GM21423 (cell line): ENCODE measurements around the gene PRSS8.

Experiments used
- ATAC-seq: cut with Tn5 transposase; IDR thresholded peaks from one replicate; pipeline ENCODE4 v1.9.1; 2021; ENCODE audit warnings: mild to moderate bottlenecking, moderate library complexity; ENCODE audit not compliant: unreplicated experiment

PRSS8 gene

GRCh38 chr16:31130336-31130891 lies 5.1 kb downstream of the PRSS8 start:
- no peak for ATAC-seq

DNA sequence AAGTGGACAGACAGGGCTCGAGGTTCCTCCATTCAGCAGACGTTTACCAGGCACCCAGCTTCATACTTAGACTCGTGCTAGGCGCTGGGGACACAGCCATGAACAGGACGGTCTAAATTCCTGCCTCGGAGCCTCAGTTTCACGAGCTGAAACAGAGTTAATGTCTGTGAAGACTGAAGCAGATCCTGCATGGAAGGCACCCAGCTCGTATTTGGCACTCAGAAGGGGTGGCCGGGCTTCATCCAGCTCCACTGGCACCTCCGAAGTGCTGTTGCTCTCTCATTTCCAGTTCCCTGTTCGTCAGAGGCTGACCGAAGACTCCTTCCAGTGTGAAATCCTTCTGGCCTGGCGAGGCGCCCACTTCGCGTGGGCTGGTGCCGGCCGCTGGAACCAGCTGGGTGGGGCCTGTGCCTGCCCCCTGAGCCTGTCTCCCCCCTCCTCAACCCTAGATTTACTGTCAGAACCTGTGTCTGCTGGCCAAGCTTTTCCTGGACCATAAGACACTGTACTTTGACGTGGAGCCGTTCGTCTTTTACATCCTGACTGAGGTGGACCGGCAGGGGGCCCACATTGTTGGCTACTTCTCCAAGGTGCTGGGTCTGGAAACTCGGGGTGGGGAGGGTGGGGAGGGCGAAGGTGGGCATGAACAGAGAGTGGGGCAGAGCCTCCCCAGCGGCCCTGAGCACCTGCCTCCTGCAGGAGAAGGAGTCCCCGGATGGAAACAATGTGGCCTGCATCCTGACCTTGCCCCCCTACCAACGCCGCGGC lies 5.8 kb downstream of the PRSS8 start:
- ATAC-seq: no peak

DNA sequence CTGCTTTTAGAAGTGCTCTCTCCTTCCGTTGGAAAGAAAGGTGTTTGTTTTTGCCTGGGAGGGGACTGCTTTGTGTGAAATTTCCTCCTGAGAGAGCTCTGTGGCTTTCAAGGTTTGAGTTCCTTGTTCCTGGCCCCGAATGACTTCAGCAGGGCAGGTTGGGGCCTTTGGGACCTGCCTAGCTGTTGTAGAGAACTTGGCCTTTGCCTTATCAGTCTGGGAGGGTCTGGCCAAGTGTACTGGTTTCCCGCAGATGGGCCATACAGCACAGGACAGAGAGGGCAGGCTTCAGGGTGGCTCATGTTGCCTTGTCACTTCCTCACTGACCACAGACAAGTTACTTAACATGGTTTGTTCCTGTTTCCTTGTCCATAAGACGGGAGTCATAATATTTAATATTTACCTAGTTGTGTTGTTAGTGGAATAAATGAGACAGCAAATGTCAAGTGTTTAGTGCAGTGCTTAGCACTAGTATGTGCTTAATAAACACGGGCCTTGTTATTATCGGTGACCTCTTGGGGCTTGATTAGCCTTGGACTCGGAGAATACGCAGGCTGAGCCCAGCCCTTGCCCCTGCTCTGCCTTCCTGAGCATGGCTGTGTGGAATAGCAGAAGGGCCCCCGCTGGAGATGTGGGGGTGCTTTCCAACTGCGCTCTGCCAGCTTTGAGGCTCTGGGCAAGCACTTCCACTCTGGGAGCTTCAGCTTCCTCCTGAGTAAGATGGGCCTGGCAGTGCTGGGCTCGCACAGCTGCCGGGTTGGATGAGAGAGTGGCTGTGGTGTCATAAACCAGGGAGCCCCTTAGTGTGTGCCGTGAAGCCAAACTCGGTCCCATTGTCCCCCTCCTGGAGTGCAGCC lies 6.6 kb downstream of the PRSS8 start:
- ATAC-seq: no peak

DNA sequence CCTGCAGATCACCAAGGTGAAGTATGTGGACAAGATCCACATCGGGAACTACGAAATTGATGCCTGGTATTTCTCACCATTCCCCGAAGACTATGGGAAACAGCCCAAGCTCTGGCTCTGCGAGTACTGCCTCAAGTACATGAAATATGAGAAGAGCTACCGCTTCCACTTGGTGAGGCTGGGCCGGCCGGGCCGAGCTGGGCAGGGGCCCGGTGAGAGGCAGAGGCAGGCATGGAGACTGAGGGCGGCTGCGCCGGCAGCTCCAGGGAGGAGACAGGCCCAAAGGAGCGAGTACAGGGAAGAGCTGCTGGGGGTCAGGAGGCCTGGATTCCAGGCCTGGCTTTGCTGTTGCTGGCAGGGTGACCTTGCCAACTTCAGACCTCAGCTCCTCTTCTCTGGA lies 8.3 kb downstream of the PRSS8 start:
- ATAC-seq: no peak

DNA sequence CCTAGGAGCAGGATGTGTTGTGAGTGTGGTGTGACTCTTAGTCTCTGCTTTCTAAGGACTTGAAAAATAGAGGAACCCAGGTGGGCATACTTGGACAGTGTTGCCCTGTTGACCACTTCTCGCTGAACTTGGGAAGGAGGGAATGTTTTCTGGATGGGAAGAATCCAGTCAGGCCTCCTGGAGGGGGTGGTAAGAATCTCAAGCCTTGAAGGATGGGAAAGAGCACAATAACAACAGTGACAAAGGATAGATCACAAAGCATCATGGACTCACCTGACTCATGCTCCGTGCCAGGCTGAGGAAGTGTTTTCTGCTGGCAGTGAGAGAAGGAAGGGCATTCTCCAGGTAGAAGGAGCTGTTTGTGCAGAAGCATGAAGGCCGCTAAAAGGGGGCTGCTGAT lies 9.7 kb downstream of the PRSS8 start:
- no peak for ATAC-seq

DNA sequence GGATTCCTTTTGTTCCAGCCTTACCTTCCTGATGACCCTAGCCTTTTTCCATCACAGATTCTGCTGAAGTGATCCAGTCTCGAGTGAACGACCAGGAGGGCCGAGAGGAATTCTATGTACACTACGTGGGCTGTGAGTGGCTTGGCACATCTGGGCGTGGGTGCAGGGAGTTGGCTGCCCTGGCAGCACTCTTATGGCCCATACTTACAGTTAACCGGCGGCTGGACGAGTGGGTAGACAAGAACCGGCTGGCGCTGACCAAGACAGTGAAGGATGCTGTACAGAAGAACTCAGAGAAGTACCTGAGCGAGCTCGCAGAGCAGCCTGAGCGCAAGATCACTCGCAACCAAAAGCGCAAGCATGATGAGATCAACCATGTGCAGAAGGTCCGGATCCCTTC lies 15.4 kb downstream of the PRSS8 start:
- no peak for ATAC-seq

DNA sequence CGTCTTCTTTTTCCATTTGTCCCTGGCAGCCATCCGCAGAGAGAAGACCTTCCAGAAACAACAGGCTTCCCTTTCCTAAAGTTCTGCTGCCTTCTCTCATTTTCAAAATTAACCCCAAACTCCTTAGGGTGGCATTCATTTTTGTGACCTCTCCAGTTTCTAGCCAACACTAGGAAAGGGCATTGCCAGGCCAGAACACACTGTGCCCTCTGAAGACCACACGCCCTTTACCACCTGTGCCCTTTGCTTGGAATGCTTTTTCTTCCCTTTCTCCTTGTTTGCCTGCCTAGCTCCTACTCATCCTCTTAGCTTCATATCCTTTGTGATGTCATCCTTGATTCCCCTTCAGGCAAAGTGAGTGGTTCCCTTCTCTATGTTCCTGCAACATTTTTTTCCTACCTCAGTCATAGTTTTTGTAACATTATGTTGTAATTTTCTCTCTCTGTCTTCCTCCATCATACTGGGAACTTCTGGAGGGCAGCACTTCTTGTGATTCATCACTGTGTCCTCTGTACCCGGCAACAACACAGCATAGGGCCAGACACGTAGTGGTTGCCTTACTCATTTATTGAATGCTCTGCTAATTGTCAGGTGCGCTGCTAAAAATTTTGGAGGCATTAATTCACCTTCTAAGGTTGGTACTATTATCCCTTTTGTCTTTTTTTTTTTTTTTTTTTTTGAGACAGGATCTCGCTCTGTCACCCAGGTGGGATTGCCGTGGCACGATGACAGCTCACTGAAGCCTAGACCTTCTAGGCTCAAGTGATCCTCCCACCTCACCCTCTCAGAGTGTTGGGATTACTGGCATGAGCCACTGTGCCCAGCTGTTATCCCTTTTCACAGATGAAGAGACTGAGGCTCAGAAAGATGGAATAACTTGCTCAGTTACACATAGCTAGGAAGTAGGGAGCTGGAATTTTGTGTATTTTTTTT lies 17.0 kb downstream of the PRSS8 start:
- no peak for ATAC-seq

GRCh38 chr16:31117384-31118222 lies 17.9 kb downstream of the PRSS8 start, which contains the start of gene KAT8:
TSS of gene KAT8 (plus strand) at chr16:31117664. CDS start at chr16:31117682, 18 bp downstream.
- ATAC-seq: peak; percentile 85

DNA sequence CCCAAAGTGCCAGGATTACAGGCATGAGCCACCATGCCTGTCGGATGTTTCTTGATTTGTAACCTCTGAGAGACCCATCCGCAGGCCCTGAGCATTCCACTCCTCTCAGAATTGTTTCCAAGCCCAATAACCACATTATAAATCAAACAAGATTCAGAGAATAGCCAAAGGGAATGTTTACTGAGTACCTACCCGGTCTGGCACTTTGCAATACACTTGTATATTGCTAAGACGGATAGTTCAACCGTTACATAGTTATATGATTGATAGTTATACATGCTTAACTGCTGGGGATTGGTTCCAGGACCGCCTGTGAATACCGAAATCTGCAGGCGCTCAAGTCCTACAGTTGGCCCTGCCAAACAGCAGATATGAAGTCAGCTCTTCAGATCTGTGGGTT lies 21.1 kb downstream of the PRSS8 start:
- ATAC-seq: no peak

DNA sequence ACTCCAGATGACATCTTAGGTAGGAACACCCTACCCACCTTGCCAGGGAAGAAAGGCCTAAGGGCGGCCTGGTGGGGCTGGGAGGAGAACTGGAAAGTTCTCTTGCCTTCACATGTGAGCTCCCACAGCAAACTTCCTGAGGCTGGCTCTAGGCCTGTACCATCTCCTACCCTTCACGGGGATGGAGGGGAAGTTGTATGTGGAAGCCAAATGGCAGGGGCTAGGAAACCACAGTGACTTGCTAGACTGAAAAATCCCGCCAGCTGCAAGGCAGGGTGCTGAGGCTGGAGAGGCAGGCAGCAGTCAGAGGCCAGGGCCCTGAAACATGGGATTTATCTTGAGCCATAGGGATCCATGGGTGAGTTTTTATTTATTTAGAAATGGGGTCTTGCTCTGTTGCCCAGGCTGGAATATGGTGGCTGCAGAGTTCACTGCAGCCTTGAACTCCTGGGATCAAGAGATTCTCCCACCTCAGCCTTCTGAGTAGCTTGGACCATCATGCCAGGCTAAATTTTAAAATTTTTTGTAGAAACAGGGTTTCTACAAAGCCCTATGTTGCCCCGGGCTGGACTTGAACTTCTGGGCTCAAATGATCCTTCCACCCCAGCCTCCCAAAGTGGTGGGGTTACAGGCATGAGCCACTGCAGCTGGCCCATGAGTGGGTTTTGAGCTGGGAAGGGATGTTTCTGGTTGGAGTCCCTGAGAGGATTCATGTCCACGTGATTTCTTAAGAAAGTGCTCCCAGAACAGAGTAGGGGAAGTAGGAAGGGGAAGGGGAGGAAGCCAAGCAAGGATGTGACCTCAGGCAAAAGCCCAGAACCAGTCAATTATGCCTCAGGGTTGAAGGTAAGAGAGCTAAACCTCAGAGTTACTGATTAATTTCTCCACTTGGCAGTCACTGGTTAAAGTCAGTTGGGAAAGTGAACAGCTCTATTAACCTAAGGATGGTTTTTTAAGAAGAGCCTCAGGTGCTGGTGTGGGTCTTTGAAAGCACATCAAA lies 22.1 kb downstream of the PRSS8 start:
- no peak for ATAC-seq

- ATAC-seq: no peak
Observed at GRCh38 chr16:31112711-31113110, 22.8 kb downstream of the PRSS8 start.

- no peak for ATAC-seq
Observed at GRCh38 chr16:31111881-31112466, 23.6 kb downstream of the PRSS8 start.

GRCh38 chr16:31110106-31111034 lies 25.2 kb downstream of the PRSS8 start:
- ATAC-seq: no peak

DNA sequence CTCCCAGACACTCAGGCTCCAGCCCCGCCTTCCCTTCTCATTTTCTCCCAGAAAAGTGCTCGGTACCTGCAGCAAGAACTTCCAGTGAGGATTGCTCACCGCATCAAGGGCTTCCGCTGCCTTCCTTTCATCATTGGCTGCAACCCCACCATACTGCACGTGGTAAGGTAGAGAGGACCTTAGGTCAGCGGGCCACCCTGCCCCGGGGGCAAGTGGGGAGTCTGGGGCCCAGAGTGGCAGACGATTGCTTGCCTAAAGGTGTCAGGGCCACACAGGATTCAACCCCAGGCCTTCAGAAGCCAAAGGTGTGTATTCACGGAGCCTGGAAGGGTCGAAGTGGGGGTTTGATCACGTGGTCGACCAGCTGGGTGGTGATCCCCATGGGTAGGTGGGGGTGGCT lies 25.9 kb downstream of the PRSS8 start:
- no peak for ATAC-seq

DNA sequence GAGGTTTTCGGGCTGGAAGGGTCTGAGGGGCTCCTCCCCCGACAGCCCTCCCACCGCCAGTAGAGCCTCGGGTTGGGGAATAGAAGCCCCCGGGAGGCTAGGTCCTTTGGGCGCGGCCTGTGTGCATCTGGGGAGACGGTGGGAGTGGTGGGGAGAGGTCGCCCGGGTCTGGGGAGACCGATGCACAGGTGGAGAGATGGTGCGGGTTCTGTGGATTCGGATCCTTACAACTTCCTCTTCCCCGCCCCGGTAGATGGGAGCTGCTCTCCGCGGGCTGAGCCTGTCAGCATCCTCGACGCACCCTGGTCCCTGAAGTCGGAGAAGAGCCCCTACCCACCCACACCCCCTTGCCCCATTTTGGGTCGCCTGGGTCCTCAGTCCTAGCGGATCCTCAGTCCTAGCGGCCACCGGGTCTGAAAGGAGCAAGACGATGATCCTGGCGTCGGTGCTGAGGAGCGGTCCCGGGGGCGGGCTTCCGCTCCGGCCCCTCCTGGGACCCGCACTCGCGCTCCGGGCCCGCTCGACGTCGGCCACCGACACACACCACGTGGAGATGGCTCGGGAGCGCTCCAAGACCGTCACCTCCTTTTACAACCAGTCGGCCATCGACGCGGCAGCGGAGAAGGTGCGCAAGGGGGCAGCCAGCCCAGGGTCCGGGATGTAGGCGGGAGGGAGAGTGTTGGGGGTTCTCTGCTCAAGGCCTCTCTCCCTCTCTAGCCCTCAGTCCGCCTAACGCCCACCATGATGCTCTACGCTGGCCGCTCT lies 26.6 kb downstream of the PRSS8 start:
- no peak for ATAC-seq

DNA sequence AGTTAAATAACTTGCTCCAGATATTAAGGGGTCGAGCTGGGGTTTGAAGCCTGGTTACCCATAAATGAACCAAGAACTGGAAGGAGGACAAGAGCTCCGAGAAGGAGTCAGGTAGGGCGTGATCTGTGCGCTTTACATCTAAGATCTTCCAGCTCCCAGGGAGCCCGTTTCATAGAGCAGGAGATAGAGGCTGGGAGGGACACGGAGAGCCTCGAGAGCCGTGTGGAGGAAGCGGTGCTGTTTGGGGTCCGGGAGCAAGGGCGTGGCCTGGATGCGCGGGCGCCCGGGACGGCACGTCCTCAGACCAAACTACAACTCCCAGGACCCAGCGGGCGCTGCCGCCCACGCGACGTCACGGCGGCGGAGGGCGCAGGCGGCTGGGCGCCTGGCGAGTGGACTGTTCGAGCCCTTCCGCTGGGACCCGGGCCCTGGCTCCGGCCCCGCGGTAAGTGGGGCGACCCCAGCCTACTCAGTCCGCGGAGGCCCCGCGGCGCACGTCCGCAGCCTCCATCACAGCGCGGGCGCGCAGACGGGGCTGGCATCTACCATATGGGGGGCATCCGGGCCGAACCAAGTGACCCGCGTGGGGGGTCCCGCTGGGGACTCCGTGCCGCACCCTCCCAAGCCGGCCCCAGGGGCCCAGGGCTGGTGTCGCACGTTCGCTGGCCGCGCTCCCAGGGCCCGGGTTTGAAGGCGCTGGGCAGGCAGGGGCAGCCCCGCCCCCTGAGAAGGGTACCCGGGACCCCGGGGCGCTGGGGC lies 27.3 kb downstream of the PRSS8 start, which contains the start of gene BCKDK:
TSS of gene BCKDK (plus strand) at position 352 of the 759 bp plus-strand sequence. CDS start 838 bp downstream, outside the sequence.
- ATAC-seq: peak; percentile 83
